Tongue (tissue), 3 donors: ENCODE results near the gene TOP1. TPM values are rescaled to one million over a fixed set of nuclear protein-coding genes. Genes with fewer than 3 reads are reported as not detected.

ENCODE experiments used
- DNase-seq: peaks from one replicate; pipeline ENCODE4 v3.0.0-alpha.2; 2015
- small RNA-seq: library from RNA; depleted of rRNA; stranded (forward); fragments of <200 nt; gene quantifications from one replicate; pipeline ENCODE3, GENCODE V24; 2014; ENCODE audit warnings: low replicate concordance
- total RNA-seq: library from RNA; depleted of rRNA; stranded (reverse); fragments of >200 nt; gene quantifications from one replicate; pipeline ENCODE4 v1.2.3, GENCODE V29; 2014

TOP1 gene
- total RNA-seq, 1 donor from 2014 or later, result 33.6 TPM

DNA sequence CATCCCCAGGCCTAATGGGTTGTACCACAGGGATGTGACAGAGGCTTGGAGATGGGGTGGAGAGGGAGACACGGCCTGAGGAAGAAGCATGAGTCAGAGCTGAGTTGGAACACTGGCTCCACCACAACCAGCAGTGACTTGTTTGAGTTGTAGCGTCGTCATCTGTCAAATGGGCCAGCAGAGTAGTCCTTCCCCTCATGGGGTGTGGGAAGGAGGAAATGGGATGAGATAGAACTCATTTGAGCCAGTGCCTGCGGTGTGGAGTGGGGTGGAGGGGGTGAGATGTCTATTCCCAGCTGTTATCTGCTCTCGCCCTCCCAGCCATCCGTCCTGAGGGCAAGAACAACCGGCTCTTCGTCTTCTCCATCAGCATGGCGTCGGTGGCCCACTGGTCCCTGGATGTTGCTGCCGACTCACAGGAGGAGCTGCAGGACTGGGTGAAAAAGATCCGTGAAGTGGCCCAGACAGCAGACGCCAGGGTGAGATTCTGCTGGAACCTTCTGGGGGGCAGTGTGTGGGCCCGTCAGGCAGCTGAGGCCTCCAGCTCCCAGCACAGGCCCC lies 141.2 kb downstream of the TOP1 start:
- no peak for DNase-seq

DNA sequence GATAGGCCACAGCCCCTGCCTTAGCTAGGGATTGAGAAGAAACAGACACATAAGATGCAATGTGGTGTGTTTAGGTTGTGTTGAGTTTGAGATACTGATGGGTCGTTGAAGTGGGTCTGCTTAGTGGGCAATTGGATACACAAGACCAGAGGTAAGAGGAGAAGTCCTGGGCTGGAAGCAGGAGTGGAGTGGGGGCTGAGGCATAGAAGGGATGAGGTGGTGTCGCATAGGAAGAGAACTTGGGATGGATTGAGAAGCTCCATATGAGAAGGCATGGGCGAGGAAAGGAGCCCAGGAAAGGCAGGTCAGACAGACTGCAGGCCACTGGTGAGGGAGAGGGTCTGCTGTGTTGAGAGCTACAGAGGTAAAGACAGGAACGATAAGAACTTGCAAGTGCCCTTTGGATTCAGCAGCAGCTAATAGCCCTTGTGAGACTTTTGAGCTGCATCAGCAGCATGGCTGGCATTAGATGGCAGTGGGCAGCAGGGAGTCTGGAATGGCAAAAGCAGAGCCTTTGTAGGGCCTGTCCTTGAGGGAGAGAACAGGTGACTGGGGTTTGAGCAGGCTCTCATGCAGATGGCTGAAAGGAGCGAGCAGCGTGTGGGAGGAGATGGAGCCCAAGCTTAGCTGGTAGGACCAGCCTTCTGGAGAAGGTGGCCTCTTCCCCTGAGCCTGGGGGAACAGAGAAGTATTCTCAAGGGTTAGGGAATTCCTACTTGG lies 141.9 kb downstream of the TOP1 start:
- DNase-seq, result no peak

DNA sequence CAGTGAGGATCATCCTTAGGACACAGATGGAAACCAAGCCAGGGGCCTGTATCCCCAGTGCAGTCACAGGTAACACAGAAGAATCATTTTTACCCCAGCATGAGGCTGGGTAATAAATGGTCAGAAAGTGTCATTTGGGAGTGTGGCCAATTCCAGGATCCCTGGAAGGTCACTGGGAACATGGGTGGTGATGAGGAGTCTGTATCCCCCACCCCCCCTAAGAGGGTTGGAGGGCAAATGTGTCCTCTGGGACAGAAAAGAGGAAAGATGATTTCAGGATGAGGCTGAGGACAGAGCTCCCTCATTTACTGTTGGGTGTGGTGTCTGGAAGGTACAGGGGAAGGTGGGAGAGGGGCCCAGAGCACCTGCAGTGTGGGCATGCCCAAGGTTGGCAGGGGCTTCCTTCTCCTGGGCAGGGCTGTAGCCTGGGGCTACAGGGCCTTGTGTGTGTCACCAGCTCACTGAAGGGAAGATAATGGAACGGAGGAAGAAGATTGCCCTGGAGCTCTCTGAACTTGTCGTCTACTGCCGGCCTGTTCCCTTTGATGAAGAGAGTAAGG lies 143.2 kb downstream of the TOP1 start:
- no peak for DNase-seq

DNA sequence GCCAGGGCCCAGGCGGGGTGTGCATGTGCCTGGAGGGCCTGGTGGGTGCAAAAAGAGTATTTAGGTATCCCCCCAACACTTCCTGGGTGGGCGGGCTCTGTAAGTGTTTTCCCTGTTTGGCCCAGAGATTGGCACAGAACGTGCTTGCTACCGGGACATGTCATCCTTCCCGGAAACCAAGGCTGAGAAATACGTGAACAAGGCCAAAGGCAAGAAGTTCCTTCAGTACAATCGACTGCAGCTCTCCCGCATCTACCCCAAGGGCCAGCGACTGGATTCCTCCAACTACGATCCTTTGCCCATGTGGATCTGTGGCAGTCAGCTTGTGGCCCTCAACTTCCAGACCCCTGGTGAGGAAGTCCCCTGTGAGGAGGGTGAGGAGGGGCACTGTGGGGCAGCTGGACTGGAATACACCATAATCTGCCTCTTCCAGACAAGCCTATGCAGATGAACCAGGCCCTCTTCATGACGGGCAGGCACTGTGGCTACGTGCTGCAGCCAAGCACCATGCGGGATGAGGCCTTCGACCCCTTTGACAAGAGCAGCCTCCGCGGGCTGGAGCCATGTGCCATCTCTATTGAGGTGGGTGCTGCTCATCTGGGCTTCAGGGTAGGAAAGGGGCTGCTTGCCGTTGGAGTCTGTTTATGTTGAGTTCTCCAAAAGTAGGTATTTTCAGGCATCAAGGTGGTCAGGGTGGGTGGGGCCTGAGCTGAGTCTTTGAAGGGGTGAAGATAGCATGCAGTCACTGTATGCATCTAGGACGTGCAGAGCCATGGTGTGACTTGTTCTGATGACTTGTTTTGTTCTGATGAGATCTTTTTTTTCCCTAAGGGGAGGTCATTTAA lies 143.9 kb downstream of the TOP1 start:
- no peak for DNase-seq

DNA sequence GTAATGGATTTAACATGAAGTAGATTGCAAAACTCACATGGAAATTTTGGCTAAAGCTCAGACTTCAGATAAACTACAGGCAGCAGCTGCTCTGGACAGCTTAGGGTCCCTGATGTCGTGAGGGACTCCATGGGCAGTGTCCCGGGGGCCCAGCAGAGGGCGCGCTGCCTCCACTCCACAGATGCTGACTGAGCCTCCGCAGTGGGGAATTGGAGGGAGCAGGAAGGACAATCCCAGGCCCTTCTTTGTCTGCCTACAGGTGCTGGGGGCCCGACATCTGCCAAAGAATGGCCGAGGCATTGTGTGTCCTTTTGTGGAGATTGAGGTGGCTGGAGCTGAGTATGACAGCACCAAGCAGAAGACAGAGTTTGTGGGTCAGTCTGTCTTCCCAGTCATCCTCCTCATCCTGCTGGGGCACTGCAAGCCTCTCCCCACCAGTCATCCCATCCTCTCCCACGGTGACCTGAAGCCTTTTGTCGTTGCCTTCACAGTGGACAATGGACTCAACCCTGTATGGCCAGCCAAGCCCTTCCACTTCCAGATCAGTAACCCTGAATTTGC lies 144.6 kb downstream of the TOP1 start:
- peak; percentile 91 for DNase-seq

DNA sequence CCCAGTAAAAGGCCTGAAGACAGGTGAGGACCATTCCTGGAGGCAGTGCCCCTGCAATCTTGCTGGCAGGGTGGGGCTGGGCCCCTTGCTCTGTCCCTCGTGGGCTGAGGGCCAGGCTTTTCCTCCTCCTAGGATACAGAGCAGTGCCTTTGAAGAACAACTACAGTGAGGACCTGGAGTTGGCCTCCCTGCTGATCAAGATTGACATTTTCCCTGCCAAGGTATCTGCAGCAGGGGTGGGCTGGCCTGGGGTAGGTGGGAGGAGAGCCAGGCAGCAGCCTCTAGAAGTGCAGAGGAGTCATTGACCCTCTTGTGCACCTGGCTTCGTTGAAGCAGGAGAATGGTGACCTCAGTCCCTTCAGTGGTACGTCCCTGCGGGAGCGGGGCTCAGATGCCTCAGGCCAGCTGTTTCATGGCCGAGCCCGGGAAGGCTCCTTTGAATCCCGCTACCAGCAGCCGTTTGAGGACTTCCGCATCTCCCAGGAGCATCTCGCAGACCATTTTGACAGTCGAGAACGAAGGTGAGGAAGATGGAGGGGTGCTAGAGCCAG lies 145.2 kb downstream of the TOP1 start:
- no peak for DNase-seq

Small RNAs within 50 kb of the gene (small RNA-seq; reads per million reads assigned to genes)
- gene MIR6871, result not detected
- gene RNU2-52P, result 0.11 reads per million

Other genes starting within 250 kb of the TOP1 start
- gene PLCG1, start 108.7 kb downstream of the TOP1 start, total RNA-seq, result 104 TPM